ENCODE data around the gene KSR2.

- TF ChIP-seq POLR2AphosphoS5 (IDR thresholded peaks at IDR 0.05; ENCODE audit: borderline replicate concordance, low read depth, low read length) (no peak), EZH2 (IDR thresholded peaks at IDR 0.05) (no peak), FOXP2 (optimal IDR thresholded peaks at IDR 0.05; ENCODE audit: control extremely low read depth, extremely low read length, insufficient read depth) (no peak)
Observed at GRCh38 chr12:117718141-117718540, 250.6 kb downstream of the KSR2 start.

Measured in SK-N-MC (cell line).